Stimulated activated CD8-positive, alpha-beta memory T cell treated with anti-CD3 and anti-CD28 coated beads, Interleukin-12 subunit alpha, Interleukin-12 subunit beta, amount 100 ng/mL, for 4 hours (primary cell): ENCODE measurements around the gene INPP5B.
A peak's percentile ranks its signal among the peaks of the same experiment; 100 is the strongest.

Source experiments
- DNase-seq: peaks from one replicate; pipeline ENCODE4 v3.0.0-alpha.2; 2020; ENCODE audit warnings: low read depth

Gene INPP5B

DNA sequence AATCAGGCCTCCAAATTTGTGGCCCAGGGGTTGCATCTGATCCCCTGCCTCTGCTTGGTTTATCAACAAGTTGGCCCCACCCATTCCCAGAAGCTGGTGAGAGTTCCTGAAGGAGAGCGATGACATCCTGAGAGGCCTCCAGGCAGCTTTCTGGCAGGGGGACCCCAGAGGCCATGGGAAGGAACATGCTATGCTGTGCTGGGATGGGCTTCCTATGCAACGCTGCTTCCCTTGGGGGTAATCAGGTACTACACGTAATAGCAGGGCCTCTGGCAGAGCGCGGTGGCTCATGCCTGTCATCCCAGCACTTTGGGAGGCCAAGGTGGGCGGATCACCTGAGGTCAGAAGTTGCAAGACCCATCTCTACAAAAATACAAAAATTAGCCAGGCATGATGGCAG is 79.1 kb downstream of the INPP5B start:
- no peak for DNase-seq

DNA sequence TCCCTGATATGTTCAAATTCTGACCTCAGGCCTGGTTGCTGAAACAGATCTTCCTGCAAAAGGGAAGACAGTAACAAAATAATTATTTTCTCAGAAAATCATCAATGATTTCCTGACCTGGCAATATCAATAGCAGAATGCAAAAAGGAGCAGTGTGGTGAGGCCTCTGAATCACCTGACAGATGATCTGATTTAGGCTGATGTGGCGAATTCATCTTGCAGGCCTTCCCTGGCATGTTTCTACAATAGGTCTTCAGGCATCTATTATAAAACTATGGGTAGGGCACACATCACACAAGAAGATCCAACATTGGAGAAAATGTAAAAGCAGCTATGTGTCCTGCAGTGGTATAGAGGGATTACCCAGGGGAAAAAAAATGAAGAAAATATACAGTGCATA is 80.4 kb downstream of the INPP5B start:
- no peak for DNase-seq

DNA sequence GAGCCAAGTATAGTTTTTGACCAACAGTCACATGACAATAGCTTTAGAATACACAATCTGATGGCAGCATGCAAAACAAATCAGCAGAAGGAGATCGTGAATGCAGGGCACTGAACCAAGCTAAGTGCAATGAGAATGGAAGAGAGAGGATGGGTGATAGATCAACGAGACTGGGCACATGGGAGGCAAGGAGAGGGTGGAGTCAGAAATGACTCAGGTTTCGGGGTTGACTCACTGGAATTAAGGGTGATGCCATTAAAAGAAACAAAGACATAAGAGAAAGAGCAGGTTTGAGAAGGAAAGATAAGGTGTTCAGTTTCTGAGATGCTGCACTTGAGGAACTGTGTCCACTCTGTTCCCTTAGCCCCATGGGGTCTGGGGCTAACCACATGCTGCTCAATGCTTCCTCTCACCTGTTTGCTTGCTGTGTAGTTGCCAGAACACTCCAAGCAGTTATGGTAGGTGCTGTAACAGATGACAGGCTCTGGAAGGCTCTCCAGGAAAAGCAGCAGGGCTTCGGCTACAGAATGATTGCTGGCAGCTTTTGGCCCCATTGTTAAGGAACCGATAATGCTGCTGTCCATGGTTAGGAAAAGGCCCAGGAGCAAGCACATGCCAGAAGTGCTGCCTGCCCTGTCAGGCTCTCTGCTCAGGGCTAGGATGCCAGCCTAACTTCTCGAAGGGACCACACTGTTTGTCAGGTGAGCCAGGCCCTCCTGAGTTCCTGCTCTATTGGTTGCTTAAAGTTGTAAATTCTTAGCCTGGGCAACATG is 81.3 kb downstream of the INPP5B start:
- DNase-seq = no peak

DNA sequence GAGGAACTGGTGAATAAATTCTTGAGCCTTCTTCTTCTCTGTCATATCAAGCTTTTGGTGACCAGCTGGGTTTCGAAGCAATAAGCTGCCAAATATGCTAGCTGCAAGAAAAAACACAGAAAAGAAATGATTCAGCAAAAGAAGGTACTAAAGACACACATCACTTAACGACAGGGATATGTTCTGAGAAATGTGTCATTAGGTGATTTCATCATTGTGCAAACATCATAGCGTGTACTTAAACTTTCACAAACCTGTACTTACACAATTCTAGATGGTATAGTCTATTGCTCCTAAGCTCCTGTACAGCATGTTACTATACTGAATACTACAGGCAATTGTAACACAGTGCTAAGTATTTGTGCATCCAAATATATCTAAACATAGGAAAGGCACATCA is 84.5 kb downstream of the INPP5B start:
- DNase-seq = no peak

DNA sequence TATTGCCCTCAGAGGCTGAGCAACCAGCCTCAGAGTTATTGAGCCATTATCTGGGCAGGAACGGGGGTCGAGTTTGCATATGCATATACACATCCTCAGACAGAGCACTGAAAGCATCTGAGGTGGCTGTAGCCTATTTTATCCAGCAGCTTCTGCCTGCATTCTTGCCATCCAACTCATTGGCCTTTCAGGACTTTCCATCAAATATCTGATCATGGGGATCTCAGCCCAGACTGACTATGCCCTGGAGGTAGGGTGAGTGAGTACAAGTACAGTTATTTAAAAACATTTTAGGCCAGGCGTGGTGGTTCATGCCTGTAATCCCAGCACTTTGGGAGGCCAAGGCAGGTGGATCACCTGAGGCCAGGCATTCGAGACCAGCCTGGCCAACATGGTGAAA is 85.7 kb downstream of the INPP5B start:
- DNase-seq = no peak

DNA sequence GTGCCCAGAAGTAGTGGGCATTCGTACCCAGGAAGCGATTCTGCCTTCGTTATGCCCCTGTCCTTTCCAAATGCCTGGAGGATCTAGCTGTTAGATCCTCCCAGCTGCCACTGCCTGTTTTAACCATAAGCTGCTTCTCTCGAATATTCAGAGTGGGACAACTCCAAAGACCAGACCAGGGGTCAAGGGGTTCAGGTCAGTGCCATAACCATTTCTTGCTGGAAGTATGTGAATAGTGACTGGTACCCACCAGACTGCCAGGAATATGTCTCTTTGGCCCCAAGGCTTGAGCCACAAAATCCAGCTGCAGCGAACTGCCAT is 86.5 kb downstream of the INPP5B start:
- DNase-seq = no peak

DNA sequence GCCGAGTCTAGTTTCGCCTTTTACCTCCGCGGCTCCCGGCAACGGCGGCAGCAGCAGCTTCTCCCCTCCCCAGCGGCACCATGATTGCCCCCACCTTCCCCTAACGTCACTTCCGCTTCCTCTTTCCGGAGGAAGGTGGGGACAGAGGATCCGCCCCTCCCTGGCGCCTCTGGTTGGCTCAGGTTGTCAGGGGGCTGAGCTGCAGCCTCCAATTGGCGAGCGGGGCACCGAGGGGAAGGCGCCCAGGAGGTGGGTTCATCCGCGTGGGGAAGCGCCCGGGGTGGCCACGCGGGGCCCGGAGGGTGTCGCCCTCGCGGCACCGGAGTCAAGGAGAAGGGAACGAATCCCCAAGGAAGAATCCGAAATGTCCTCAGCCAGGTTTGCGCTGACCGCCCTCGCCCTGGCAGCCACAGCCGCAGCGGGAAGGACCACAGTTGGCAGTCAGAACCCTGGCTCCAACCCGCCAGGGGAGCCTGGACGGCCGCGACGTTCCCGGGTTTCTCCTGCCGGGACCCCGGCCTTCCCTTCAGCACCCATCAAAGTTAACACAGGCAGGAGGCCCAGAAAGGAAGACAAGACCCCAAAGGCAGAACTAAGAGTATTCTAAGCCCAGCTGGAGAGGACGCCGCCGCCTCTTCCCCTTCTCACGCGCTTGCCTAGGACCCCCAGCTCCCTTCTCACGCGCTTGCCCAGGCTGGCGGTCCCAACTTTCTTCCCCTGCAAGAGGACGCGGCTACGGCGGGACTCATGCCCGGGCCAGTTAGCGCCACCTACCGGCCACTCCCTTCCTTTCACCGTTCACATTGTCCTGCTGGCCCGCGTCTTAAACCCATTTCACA is 87.1 kb downstream of the INPP5B start, which contains the start of gene MTF1:
MTF1 (minus strand) TSS at position 86 of the 839 bp plus-strand sequence. CDS start 1,934 bp downstream, outside the sequence.
- DNase-seq = peak; percentile 94

DNA sequence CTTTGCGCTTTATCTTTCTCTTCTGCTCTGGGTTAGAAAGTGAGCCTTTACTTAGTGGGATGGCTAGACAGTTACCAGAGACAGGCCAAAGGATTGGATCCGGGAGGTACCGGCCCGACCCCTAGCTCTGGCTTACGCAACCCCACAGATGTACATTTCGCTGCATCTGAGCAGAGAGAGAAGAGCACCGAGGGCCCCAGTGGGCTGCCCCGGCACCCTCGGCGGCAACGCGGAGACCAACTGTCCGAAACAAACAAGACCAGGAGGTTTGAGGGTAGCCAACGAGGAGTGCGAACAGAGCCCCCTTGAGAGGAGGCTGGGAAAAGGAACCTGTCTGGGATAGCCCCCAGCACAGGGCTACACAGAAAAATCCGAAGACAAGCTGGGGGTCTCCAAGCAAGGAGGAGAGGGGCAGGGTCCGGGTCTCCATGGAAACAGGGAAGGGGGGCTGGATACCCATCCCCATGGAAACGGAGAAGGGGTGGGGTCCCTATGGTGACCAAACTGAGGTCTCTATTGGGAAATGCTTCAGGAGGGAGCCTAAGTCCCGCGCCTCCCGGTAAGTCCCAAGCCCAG is 87.8 kb downstream of the INPP5B start:
- DNase-seq = peak; percentile 4

DNA sequence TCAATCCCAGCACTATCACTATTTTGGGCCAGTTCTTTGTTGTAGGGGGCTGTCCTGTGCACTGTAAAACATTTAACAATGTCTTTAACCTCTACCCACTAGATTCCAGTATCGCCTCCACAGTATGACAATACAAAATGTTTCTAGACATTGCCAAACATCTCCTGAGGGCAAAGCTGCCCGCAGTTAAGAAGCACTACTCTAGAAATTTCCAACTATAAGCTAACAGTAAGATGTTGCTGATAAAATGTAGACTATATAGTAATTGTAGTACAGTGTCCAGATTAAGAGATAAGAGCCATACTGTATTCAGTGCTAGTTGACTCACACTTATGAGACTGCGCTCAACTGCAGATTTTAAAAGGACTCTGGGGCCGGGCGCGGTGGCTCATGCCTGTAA is 92.4 kb downstream of the INPP5B start:
- no peak for DNase-seq

DNA sequence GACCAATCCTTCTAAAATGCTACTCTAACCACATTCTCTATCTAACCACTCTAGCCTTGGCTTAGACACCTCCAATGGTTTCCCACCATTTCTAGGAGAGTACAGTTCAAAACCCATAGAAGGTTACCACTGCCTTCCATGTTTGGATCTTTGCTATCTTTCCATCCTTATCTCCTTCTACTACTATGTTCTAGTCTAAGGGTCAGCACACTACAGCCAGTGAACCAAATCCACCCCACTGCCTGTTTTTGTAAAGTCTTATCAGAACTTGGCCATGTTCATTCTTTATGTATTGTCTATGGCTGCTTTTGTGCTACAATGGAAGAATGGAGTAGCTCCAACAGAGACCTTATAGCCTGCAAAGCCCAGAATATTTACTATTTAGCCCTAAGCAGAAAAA is 93.7 kb downstream of the INPP5B start:
- no peak for DNase-seq

DNA sequence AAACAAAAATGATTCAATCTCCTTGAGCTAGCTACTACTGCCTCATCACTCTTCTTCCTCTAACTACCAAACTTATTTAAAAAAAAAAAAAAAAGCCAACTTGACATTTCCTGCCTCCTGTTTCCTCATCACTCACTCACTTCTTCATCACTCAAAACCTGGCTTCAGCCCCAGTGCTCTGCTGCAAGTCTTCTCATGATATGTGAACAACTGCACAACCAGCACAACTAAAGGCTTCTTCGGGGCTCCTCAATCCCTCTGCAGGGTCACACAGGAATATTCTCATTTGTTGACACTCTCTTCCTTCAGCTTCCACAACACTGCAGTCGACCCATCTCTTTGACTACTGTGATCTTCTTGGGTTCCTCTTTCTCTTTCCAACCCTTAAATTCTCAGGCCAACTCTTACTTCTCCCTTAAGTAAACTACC is 95.1 kb downstream of the INPP5B start:
- DNase-seq = no peak

DNA sequence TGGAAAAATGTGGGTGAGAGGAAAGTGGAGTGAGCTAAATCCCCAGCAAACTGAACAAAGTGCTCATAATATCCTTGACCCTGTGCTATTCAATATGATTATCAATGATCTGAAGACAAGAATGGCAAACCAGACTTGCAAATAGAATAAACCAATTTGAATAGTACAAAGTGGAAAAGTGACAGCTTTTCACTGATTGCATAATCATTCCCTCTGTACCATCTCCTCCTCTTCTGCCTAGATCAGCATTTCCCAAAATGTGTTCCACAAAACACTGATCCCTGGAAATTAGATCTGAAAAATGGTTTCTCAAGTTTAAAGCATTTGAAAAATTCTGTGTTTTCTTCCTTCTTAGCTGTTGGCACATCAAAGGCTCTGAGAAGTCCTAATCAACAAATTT is 95.6 kb downstream of the INPP5B start:
- DNase-seq = no peak

DNA sequence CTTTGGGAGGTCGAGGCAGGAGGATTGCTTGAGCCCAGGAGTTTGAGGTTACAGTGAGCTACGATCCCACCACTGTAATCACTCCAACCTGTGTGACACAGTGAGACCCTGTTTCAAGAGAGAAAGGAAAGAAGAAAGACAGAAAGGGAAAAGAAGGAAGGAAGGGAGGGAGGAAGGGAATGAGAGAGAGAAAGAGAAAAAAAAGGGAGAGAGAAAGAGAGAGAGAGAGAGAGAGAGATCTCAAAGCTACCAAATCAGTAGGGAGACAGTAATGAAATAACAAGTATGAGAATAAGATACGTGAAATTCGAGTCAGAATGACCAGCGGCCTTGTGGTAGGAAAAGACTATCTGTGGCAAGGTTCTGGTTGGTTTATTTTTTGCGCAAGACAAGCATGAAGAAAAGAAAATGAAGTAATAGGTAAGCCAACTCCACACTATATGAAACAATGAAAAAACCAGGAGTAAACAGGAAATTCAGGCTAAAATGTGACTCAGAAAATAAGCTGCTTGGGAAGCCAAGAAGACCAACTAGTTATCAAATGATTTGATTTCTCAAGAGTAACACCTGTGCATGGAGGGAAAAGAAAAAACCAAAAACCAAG is 96.4 kb downstream of the INPP5B start:
- no peak for DNase-seq

DNA sequence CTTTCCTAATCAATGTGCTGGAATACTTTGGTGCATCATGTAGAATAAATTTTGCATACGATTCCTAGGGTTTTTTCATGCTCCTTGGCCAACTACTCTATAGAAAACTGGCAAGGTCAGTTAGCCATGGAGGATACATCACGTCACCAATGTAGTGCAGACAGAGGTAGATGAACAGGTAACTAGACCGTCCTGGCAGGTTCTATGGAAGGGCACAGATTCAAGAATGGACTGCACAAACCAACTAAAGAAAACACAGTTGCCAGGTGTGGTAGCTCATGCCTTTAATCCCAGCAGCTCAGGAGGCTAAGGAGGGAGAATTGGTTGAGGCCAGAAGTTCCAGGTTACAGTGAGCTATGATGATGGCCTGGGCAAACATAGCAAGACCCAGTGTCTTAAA is 97.4 kb downstream of the INPP5B start:
- DNase-seq = no peak

DNA sequence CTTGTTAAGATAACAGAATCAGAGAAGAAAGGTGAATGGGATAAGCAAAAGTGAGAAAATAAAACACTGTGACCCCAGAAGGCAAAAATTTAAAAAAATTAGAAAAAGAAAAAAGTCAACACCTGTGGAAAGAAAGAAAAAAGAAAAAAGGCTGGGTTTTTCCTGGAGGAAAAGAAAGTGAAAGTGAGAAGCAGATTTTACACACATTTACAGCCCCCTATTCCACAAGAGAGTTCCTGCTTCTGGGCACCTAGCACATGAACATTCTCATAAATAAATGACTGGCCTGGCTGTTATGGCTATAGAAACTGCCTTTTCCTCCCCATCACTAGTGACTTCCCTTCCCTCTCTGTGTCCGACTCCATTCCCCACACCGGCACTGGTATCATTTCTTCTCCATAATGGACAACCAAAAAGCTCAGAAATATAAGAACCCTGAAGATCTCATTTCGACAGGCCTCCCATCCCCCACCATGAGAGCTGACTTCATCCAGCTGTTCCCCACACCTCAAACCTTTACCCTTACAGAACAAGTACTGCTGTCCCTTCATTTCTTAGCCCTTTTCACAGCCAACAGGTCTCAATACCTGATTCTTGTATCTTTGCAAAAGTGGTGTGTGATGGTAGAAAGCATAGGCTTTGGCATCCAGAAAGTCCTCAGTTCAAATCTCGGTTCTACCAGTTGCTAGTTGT is 100.1 kb downstream of the INPP5B start:
- no peak for DNase-seq

DNA sequence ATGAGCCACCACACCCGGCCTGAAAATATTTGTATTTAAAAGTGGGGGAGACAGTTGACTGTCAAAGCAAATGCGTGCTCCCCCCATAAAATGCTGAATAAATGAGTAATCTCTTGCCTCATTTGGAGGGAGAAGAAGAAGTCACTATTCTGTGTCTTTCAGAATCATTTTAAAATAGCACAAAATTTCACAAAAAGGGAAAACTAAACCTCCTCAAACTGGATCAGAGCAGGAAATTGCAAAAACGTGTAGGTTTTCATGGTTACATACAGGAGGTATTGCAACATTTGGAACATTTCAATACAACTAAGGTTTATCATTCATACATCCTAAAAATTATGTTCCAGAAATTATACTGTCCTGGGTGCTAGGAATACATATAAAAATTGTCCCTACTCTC is 101.1 kb downstream of the INPP5B start:
- no peak for DNase-seq

DNA sequence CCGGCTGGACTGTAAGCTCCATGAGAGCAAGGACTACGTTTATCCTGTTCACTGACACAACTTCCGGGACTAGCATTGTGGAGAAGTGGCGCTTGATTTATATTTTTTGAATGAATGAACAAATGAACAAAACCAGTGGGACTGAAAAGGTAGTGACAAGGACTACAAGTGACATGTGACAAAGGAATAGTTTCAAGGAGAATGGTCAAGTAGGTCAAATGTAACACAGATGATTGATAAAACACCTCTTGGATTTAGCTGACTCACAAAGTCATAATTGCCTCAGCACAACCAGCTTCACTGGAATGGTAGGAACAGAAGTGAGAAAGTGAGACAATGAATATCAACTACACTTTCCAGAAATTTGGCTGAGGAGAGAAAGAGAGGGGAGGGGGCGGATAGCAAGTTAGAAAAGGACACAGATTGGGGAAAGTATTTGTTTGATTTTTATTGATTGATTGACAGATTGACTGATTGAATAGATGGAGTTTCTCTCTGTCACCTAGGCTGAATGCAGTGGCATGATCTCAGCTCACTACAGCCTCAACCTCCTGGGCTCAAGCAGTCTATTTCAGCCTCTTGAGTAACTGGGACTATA is 101.7 kb downstream of the INPP5B start:
- no peak for DNase-seq

DNA sequence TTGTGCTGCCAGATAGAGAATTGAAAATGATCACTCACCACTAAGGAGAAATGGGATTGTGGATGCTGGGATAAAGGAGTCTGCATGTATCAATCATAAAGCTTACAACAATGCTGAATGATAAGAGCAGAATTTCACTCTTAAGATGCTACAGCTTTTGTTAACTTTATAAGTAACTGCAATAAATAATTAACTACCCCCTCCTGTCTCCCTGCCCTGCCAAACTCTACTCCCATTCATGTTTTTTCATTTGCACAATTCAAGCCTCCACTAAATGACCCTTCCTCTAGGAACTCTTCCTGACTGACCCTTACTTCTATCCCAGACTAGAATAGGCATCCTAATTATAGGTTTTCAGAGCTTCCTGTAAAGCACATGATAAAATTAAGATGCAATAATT is 102.3 kb downstream of the INPP5B start:
- DNase-seq = no peak

DNA sequence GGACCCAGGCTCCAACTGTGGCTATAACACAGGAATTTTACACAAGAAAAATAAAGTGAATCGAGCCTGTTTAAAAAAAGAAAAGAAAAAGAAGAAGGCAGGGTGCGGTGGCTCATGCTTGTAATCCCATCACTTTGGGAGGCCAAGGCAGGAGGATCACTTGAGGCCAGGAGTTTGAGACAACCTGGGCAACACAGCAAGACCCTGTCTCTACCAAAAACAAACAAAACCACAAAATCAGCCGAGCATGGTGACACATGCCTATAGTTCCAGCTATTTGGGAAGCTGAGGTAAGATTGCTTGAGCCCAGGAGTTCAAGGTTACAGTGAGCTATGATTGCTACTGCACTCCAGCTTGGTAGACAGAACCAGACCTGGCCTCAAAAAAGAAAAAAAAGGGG is 105.2 kb downstream of the INPP5B start:
- no peak for DNase-seq

DNA sequence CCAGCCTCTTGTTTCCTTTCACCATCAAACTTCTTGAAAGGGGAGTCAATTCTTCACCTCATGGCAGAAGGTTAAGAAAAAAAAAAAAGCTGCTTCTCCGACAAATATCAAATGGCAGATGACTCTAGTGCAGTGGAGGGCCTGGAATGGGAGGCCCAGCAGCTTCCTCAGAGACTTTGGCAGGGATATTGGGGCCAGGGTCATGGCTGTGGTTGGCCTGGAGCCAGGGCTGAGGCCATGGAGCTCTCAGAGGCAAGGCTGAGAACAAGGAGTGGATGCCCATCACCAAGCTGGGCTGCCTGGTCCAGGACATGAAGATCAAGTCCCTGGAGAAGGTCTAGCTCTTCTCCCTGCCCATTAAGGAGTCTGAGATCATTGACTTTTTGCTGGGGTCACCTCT is 106.1 kb downstream of the INPP5B start:
- DNase-seq = no peak

DNA sequence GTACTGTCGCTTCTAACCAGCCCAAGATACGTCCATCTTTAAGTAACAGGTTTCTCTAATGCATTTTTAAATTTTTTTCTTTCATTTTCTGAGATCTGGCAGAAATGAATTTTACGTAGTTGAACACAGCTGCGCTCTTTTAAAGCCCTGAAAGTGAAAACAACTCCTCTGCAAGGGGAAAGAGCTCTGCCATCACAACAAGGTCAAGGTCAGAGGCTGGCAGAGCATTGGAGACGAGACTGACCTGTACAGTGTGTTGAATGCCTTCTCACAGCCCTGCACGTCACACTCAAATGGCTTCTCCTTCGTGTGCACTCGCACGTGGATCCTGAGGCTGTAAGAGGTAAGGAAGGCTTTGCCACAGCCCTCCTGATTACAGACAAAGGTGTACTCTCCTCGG is 107.2 kb downstream of the INPP5B start:
- DNase-seq = no peak

DNA sequence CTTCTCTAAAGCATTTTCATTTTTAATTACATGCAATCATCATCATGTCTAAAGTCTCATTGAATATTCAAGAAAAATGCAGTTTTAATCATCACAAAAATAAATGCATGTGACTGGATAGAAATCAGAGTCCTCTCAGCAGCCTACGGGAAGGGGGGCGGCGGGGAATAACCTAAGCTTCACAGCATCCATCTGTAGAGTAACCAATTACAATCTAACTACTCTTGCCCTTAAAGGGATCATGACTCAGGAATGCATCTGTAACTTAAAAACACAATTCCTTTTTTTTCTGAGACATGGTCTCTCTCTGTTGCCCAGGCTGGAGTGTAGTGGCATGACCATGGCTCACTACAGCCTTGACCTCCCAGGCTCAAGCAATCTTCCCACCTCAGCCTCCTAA is 110.1 kb downstream of the INPP5B start:
- no peak for DNase-seq
